Endothelial cell of umbilical vein (primary cell): Measurements from ENCODE around the gene ST3GAL4. TPM values are rescaled to one million over a fixed set of nuclear protein-coding genes. Genes with fewer than 3 reads are reported as not detected.

Experiments used
- BruUV-seq: library from RNA; stranded (reverse); fragments of 400-500 nt; replicated peaks from 2 replicates; lab custom pipeline; 2021; lab: Mats Ljungman, UMichigan
- CTCF ChIA-PET: fragments of 300-600, 350-600 bp; sonication (Branson Sonifier 250); formaldehyde crosslinking; loops from one replicate; lab custom pipeline; 2021; ENCODE audit warnings: antibody characterized with exemption, inconsistent platforms; lab: Charles Lee
- POLR2A ChIA-PET: fragments of 300-600, 350-600 bp; sonication (Branson Sonifier 250); formaldehyde crosslinking; loops from one replicate; lab custom pipeline; 2021; ENCODE audit warnings: antibody characterized with exemption, inconsistent platforms; lab: Charles Lee
- DNase-seq: peaks from one replicate; pipeline ENCODE4 v3.0.0-alpha.2; 2011; ENCODE audit warnings: low read depth, low spot score
- FAIRE-seq: peaks from 2 replicates; lab custom pipeline; 2011; peaks lifted over from hg19 to GRCh38; lab: Jason Lieb, UNC
- H2AFZ ChIP-seq: 2 replicates; pipeline ENCODE4 v1.6.0; 2012; ENCODE audit warnings: low read depth, low read length, control low read depth, inconsistent platforms
- H3K27ac ChIP-seq: 2 replicates; pipeline ENCODE4 v1.5.1; 2011; ENCODE audit warnings: low read depth, mild to moderate bottlenecking, control low read depth, low read length, moderate library complexity; ENCODE audit not compliant: insufficient read depth
- H3K27me3 ChIP-seq, 2 experiments: 2 replicates each; pipeline versions ENCODE4 v1.6.0 to v1.6.1; 2011; ENCODE audit warnings: low read length in 2 of 2, mixed read lengths in 1 of 2; ENCODE audit not compliant: control insufficient read depth in 2 of 2, insufficient read depth in 2 of 2
- H3K36me3 ChIP-seq, 2 experiments: 2 replicates in 1 of 2; 3 replicates in 1 of 2; pipeline ENCODE4 v1.5.1; 2011; ENCODE audit warnings: low read length in 2 of 2, mild to moderate bottlenecking in 1 of 2, moderate library complexity in 1 of 2; ENCODE audit not compliant: control insufficient read depth in 2 of 2, insufficient read depth in 2 of 2; ENCODE audit errors: extremely low read depth in 1 of 2
- H3K4me1 ChIP-seq: 3 replicates; pipeline ENCODE4 v1.5.1; 2011; ENCODE audit warnings: mild to moderate bottlenecking, low read length; ENCODE audit not compliant: control insufficient read depth, insufficient read depth; ENCODE audit errors: extremely low read depth
- H3K4me2 ChIP-seq: 2 replicates; pipeline ENCODE4 v1.6.1; 2011; ENCODE audit warnings: low read length, control low read depth, mixed read lengths; ENCODE audit not compliant: insufficient read depth
- H3K4me3 ChIP-seq, 3 experiments: fragments of 200-600 bp in 1 of 3; sonication (generic), shearing (Covaris generic) in 1 of 3; replicated peaks in 1 of 3; 2 replicates each; pipeline ENCODE4 v1.5.1; 2011 to 2016; ENCODE audit warnings: control low read depth in 3 of 3, low read length in 3 of 3, mild to moderate bottlenecking in 2 of 3, inconsistent platforms in 1 of 3, low read depth in 1 of 3, moderate library complexity in 1 of 3; ENCODE audit not compliant: insufficient read depth in 1 of 3
- H3K79me2 ChIP-seq: 2 replicates; pipeline ENCODE4 v1.6.0; 2012; ENCODE audit warnings: low read length, inconsistent platforms; ENCODE audit not compliant: control insufficient read depth, insufficient read depth
- H3K9ac ChIP-seq: replicated peaks from 2 replicates; pipeline ENCODE3; 2011; ENCODE audit warnings: low read length, control low read depth; ENCODE audit not compliant: insufficient read depth; ENCODE audit errors: extremely low read depth
- H3K9me1 ChIP-seq: replicated peaks from 3 replicates; pipeline ENCODE4 v1.6.0; 2011; ENCODE audit warnings: mild to moderate bottlenecking, low read length; ENCODE audit not compliant: control insufficient read depth, insufficient read depth; ENCODE audit errors: extremely low read depth
- H3K9me3 ChIP-seq: replicated peaks from 2 replicates; pipeline ENCODE4 v1.5.1; 2012; ENCODE audit warnings: low read length, inconsistent platforms; ENCODE audit not compliant: control insufficient read depth, insufficient read depth
- H4K20me1 ChIP-seq: replicated peaks from 2 replicates; pipeline ENCODE3; 2011; ENCODE audit warnings: mild to moderate bottlenecking, low read length; ENCODE audit not compliant: control insufficient read depth, insufficient read depth; ENCODE audit errors: extremely low read depth
- CTCF ChIP-seq, 2 donors: IDR thresholded peaks; 1 replicate in 1 of 2; 2 replicates in 1 of 2; pipeline ENCODE4 v1.5.1; 2011; ENCODE audit warnings: low read length in 2 of 2, mild to moderate bottlenecking in 2 of 2, moderate library complexity in 2 of 2, control low read depth in 1 of 2, inconsistent platforms in 1 of 2, low read depth in 1 of 2; ENCODE audit not compliant: insufficient read depth in 1 of 2; ENCODE audit errors: extremely low read depth in 1 of 2
- EZH2 ChIP-seq: IDR thresholded peaks from 2 replicates; pipeline ENCODE4 v1.6.1; 2012; ENCODE audit warnings: borderline replicate concordance, low read depth, mild to moderate bottlenecking, moderate library complexity, low read length, inconsistent platforms; ENCODE audit not compliant: severe bottlenecking
- FOS ChIP-seq: IDR thresholded peaks from 2 replicates; pipeline ENCODE4 v1.6.1; 2011; ENCODE audit warnings: mild to moderate bottlenecking, low read length, moderate library complexity, borderline replicate concordance; ENCODE audit not compliant: insufficient read depth
- GATA2 ChIP-seq: IDR thresholded peaks from 2 replicates; pipeline ENCODE4 v1.7.0; 2011; ENCODE audit warnings: low read depth, mild to moderate bottlenecking, moderate library complexity, mixed read lengths, low read length; ENCODE audit not compliant: insufficient read length, insufficient read depth
- JUN ChIP-seq: IDR thresholded peaks from 2 replicates; pipeline ENCODE4 v1.6.1; 2011; ENCODE audit warnings: borderline replicate concordance, low read depth; ENCODE audit not compliant: insufficient read length, insufficient read depth
- MAX ChIP-seq: IDR thresholded peaks from 2 replicates; pipeline ENCODE4 v1.6.1; 2011; ENCODE audit not compliant: insufficient read depth, insufficient read length
- MYC ChIP-seq: IDR thresholded peaks from one replicate; pipeline ENCODE4 v1.6.1; 2011; ENCODE audit warnings: mild to moderate bottlenecking, low read depth, low read length
- POLR2A ChIP-seq: IDR thresholded peaks from 2 replicates; pipeline ENCODE4 v1.6.1; 2012; ENCODE audit warnings: low read depth, mild to moderate bottlenecking, control low read depth, low read length
- POLR2AphosphoS5 ChIP-seq: IDR thresholded peaks from 2 replicates; pipeline ENCODE4 v1.6.1; 2012; ENCODE audit warnings: low read depth, mild to moderate bottlenecking, control low read depth, low read length, moderate library complexity; ENCODE audit not compliant: insufficient read depth
- dilution Hi-C: fragments of 300-500 bp; cut with MboI; formaldehyde crosslinking; loops from one replicate; pipeline ENCODE4 v1.15.0; 2019; ENCODE audit warnings: low sequenced_read_pairs; ENCODE audit not compliant: extremely low pct_ligation_motif_present
- intact Hi-C: fragments of 100-400 bp; cut with micrococcal nuclease; formaldehyde crosslinking; loops from one replicate; pipeline ENCODE4 v1.10.0; 2022
- polyA plus RNA-seq, 4 experiments: library from polyadenylated mRNA; depleted of rRNA in 3 of 4; stranded (reverse) in 3 of 4; unstranded in 1 of 4; fragments of >200 nt; gene quantifications; 2 replicates each; pipeline versions ENCODE4 v1.2.1 to v1.2.3, GENCODE V29; 2011 to 2012; ENCODE audit warnings: missing spikeins in 1 of 4
- total RNA-seq: library from RNA; stranded (reverse); gene quantifications from 2 replicates; pipeline ENCODE4 v1.2.3, GENCODE V29; 2021

Gene ST3GAL4
- total and polyA plus RNA-seq, 2 donors (not counting 3 experiments of a cell fraction or from before 2014, with no cell fraction given), result 17.7 to 19.4 TPM

GRCh38 chr11:126434950-126435335, 79.5 kb downstream of the ST3GAL4 start:
- no TSS peak for BruUV-seq
- no peak for DNase-seq
- no peaks in the 10 kb centered on the region for H3K9me1 ChIP-seq
- H3K4me3 ChIP-seq, result no peak overlapping the region
- no peak overlapping the region for H2AFZ ChIP-seq
- no peak for FAIRE-seq
- H3K4me1 ChIP-seq, result peaks cover 11% of the 10 kb centered on the region
- H3K27ac ChIP-seq, result no peak overlapping the region
- H3K27me3 ChIP-seq, result no peaks in the 10 kb centered on the region
- no peaks in the 10 kb centered on the region for H4K20me1 ChIP-seq
- no peak overlapping the region for H3K9ac ChIP-seq
- dilution Hi-C loops, result no loop called here
- no peaks in the 10 kb centered on the region for H3K79me2 ChIP-seq
- TF ChIP-seq JUN, result no peak
- no peak for TF ChIP-seq GATA2
- TF ChIP-seq MYC, result no peak
- TF ChIP-seq POLR2A, result no peak
- TF ChIP-seq CTCF (IDR thresholded peaks at IDR 0.05; ENCODE audit: extremely low read depth in 1 of 2, insufficient read depth in 1 of 2, low read depth in 1 of 2, low read length in 2 of 2), result no peak
- no peak for TF ChIP-seq EZH2
- H3K4me2 ChIP-seq, result no peak overlapping the region
- ChIA-PET CTCF (interaction anchor here (1.6 to 2.7 kb wide), 3 partner anchors 11 to 46 kb away, joined by 4 to 14 read pairs (median 12); no protein-coding TSS in a partner anchor), POLR2A (no interaction called here)
- no peaks in the 10 kb centered on the region for H3K36me3 ChIP-seq
- intact Hi-C loops, result no loop called here
- H3K9me3 ChIP-seq, result no peaks in the 10 kb centered on the region

- POLR2A ChIA-PET, result no interaction called here
- intact Hi-C loops (no loop called here), dilution Hi-C loops (no loop called here)
- no peak overlapping the region for H3K27ac ChIP-seq
- BruUV-seq, result no TSS peak
- no peaks in the 10 kb centered on the region for H3K9me1 ChIP-seq
- H4K20me1 ChIP-seq, result no peaks in the 10 kb centered on the region
- no peaks in the 10 kb centered on the region for H3K27me3 ChIP-seq
- no peak for DNase-seq
- no peaks in the 10 kb centered on the region for H3K79me2 ChIP-seq
- no peak overlapping the region for H3K9ac ChIP-seq
- H3K4me1 ChIP-seq, result peaks cover 10% of the 10 kb centered on the region
- no peaks in the 10 kb centered on the region for H3K9me3 ChIP-seq
- no peak for FAIRE-seq
- no peaks in the 10 kb centered on the region for H3K36me3 ChIP-seq
- CTCF ChIA-PET, result interaction anchor here (0.6 to 1.8 kb wide), 3 partner anchors 11 to 127 kb away, joined by 3 to 14 read pairs (median 3); no protein-coding TSS in a partner anchor
- no peak for TF ChIP-seq POLR2A
- TF ChIP-seq EZH2, result no peak
- no peak for TF ChIP-seq FOS
- no peak for TF ChIP-seq MAX
- TF ChIP-seq MYC, result no peak
- TF ChIP-seq CTCF (IDR thresholded peaks at IDR 0.05; ENCODE audit: extremely low read depth in 1 of 2, insufficient read depth in 1 of 2, low read depth in 1 of 2, low read length in 2 of 2), result no peak
- TF ChIP-seq POLR2AphosphoS5, result no peak
- TF ChIP-seq GATA2, result no peak
- TF ChIP-seq JUN, result no peak
- no peak overlapping the region for H3K4me3 ChIP-seq
- no peak overlapping the region for H3K4me2 ChIP-seq
- H2AFZ ChIP-seq, result no peak overlapping the region
These were observed 80.8 kb downstream of the ST3GAL4 start for GRCh38 chr11:126436209-126436755.
